ENCODE data around the gene CYSLTR2.

The CYSLTR2 gene

GRCh38 chr13:48630291-48630690 lies 23.4 kb upstream of the CYSLTR2 start:
- H3K4me3 ChIP-seq (ENCODE audit: insufficient read depth, low read depth, low read length): no peak overlapping the region
- no peaks in the 10 kb centered on the region for H3K36me3 ChIP-seq (ENCODE audit: control insufficient read depth, insufficient read depth, low read length)
- WGBS, 2 experiments: 94 to 100% methylated on average over 1 of the region's 1 CpG
- H3K4me1 ChIP-seq (ENCODE audit: control insufficient read depth, insufficient read depth, low read length): no peaks in the 10 kb centered on the region
- H3K9me3 ChIP-seq (ENCODE audit: control insufficient read depth, low read length): no peaks in the 10 kb centered on the region
- H3K27ac ChIP-seq (ENCODE audit: insufficient read depth, low read depth, low read length, poor library complexity, severe bottlenecking): no peak overlapping the region
- H3K27me3 ChIP-seq (ENCODE audit: control insufficient read depth, insufficient read depth, low read length, poor library complexity, severe bottlenecking): no peaks in the 10 kb centered on the region

- Histone ChIP-seq H3K27me3 (ENCODE audit: control insufficient read depth, insufficient read depth, low read length, poor library complexity, severe bottlenecking) (no peaks in the 10 kb centered on the region), H3K4me1 (ENCODE audit: control insufficient read depth, insufficient read depth, low read length) (no peaks in the 10 kb centered on the region), H3K4me3 (ENCODE audit: insufficient read depth, low read depth, low read length) (no peak overlapping the region), H3K27ac (ENCODE audit: insufficient read depth, low read depth, low read length, poor library complexity, severe bottlenecking) (no peak overlapping the region), H3K9me3 (ENCODE audit: control insufficient read depth, low read length) (no peaks in the 10 kb centered on the region), H3K36me3 (ENCODE audit: control insufficient read depth, insufficient read depth, low read length) (no peaks in the 10 kb centered on the region)
- WGBS, 2 experiments: 91 to 94% methylated on average over 4 of the region's 4 CpGs
Measured at GRCh38 chr13:48630773-48631172, 23.0 kb upstream of the CYSLTR2 start.

- no peak overlapping the region for H3K27ac ChIP-seq (ENCODE audit: insufficient read depth, low read depth, low read length, poor library complexity, severe bottlenecking)
- 75 to 93% methylated on average over 1 of the region's 1 CpG for WGBS, 2 experiments
- H3K4me1 ChIP-seq (ENCODE audit: control insufficient read depth, insufficient read depth, low read length): no peaks in the 10 kb centered on the region
- H3K36me3 ChIP-seq (ENCODE audit: control insufficient read depth, insufficient read depth, low read length): no peaks in the 10 kb centered on the region
- H3K27me3 ChIP-seq (ENCODE audit: control insufficient read depth, insufficient read depth, low read length, poor library complexity, severe bottlenecking): no peaks in the 10 kb centered on the region
- H3K4me3 ChIP-seq (ENCODE audit: insufficient read depth, low read depth, low read length): no peak overlapping the region
- H3K9me3 ChIP-seq (ENCODE audit: control insufficient read depth, low read length): no peaks in the 10 kb centered on the region
Measured at GRCh38 chr13:48631441-48631840, 22.3 kb upstream of the CYSLTR2 start.

DNA sequence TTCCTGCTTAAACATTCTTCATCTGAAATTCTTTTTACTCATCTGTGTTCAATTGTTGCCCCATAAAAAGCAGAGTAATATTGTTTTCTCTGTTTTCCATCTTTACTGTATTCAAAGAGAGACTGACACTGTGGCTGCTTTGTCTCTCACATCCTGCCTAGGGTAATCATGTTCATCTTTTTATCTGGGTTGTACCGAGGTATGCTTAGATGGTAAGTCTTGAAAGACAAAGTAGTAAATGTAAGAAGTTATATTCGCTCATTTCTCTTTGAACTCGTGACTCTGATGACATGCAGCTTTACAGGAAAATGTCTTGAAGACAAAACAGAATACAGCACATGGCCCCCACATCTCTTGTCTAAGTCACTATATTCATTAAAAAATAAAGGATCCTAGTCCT lies 20.0 kb upstream of the CYSLTR2 start:
- no peak overlapping the region for H3K4me3 ChIP-seq (ENCODE audit: insufficient read depth, low read depth, low read length)
- no peak overlapping the region for H3K27ac ChIP-seq (ENCODE audit: insufficient read depth, low read depth, low read length, poor library complexity, severe bottlenecking)
- H3K27me3 ChIP-seq (ENCODE audit: control insufficient read depth, insufficient read depth, low read length, poor library complexity, severe bottlenecking): no peaks in the 10 kb centered on the region
- H3K9me3 ChIP-seq (ENCODE audit: control insufficient read depth, low read length): no peaks in the 10 kb centered on the region
- no peaks in the 10 kb centered on the region for H3K4me1 ChIP-seq (ENCODE audit: control insufficient read depth, insufficient read depth, low read length)
- 93 to 95% methylated on average over 3 of the region's 3 CpGs for WGBS, 2 experiments
- no peaks in the 10 kb centered on the region for H3K36me3 ChIP-seq (ENCODE audit: control insufficient read depth, insufficient read depth, low read length)

DNA sequence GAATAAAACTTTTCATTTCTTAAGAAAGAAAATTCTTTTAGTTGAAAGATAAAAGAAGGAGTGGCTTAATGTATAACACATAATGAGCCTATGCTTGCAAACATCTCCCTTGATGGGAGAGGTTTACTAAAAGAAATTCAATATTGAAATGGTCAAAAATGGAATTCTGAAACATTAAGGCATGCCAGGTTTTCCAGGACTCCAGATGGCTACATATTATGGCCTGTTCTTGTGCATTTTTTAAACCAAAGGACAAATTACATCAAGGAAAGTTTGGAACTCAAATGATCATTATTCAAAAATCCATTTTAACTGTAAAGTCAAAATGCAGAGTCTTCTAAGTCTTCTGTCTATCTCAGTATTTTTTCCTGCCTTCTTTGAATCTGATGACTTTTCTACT lies 19.1 kb upstream of the CYSLTR2 start:
- Histone ChIP-seq H3K4me3 (ENCODE audit: insufficient read depth, low read depth, low read length) (no peak overlapping the region), H3K36me3 (ENCODE audit: control insufficient read depth, insufficient read depth, low read length) (no peaks in the 10 kb centered on the region), H3K27ac (ENCODE audit: insufficient read depth, low read depth, low read length, poor library complexity, severe bottlenecking) (no peak overlapping the region), H3K27me3 (ENCODE audit: control insufficient read depth, insufficient read depth, low read length, poor library complexity, severe bottlenecking) (no peaks in the 10 kb centered on the region), H3K9me3 (ENCODE audit: control insufficient read depth, low read length) (no peaks in the 10 kb centered on the region), H3K4me1 (ENCODE audit: control insufficient read depth, insufficient read depth, low read length) (no peaks in the 10 kb centered on the region)

DNA sequence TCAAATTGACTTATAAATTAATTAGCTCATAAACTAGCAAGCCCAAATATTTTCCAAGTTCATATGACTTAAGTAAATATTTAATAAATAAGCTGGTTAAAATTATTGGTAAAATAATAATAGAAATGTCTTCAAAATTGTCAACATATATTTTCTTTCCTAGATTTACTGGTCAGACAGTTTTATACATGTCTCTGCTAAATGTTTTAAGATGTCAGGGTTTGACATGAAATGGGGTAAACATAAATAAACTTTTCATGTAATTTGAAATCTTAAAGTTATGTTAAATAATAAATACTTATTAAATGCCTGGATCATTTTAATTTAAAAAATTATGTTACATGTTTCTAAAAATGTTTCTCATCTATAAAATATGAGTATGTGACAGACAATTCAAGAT lies 18.3 kb upstream of the CYSLTR2 start:
- Histone ChIP-seq H3K4me3 (ENCODE audit: insufficient read depth, low read depth, low read length) (no peak overlapping the region), H3K27ac (ENCODE audit: insufficient read depth, low read depth, low read length, poor library complexity, severe bottlenecking) (no peak overlapping the region), H3K27me3 (ENCODE audit: control insufficient read depth, insufficient read depth, low read length, poor library complexity, severe bottlenecking) (no peaks in the 10 kb centered on the region), H3K4me1 (ENCODE audit: control insufficient read depth, insufficient read depth, low read length) (no peaks in the 10 kb centered on the region), H3K9me3 (ENCODE audit: control insufficient read depth, low read length) (no peaks in the 10 kb centered on the region), H3K36me3 (ENCODE audit: control insufficient read depth, insufficient read depth, low read length) (no peaks in the 10 kb centered on the region)

DNA sequence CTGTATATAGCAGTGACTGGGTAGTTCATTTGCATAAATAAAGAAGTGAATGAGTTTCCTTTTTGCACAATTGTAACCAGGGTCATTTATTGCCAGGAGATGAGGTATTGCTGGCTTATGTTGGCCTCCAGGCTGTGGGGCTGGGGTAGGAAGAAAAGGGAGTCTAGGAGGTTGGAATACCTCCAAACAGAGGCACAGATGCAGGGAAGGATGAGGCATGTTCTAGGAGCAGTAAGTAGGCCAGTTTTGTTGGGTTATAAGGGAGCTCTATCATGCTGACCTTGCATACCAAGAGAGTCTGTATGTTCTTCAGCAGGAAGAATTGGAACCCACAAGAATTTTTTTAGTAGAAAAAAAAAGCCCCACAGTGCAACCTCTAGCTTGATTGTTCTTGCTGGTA lies 17.2 kb upstream of the CYSLTR2 start:
- H3K27ac ChIP-seq (ENCODE audit: insufficient read depth, low read depth, low read length, poor library complexity, severe bottlenecking): no peak overlapping the region
- H3K9me3 ChIP-seq (ENCODE audit: control insufficient read depth, low read length): no peaks in the 10 kb centered on the region
- H3K4me1 ChIP-seq (ENCODE audit: control insufficient read depth, insufficient read depth, low read length): no peaks in the 10 kb centered on the region
- no peaks in the 10 kb centered on the region for H3K36me3 ChIP-seq (ENCODE audit: control insufficient read depth, insufficient read depth, low read length)
- no peak overlapping the region for H3K4me3 ChIP-seq (ENCODE audit: insufficient read depth, low read depth, low read length)
- no peaks in the 10 kb centered on the region for H3K27me3 ChIP-seq (ENCODE audit: control insufficient read depth, insufficient read depth, low read length, poor library complexity, severe bottlenecking)

DNA sequence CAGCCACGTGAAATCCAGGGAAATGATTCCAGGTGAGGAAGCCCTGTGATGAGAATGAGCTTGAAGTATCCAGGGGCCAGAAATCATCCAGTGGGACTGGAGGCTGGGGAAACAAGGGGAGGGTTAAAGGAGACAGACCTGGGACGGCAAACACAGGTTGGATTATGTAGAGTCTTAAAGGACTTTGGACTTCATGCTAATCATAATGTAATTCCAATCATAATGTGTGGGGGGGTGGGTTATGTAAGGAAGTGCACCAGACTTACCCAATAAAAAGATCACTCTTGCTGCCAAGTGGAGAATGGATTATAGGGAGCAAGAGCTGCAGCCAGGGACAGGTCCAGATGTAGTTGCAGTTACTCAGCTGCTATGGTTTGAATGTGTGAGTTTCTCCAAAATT lies 16.1 kb upstream of the CYSLTR2 start:
- Histone ChIP-seq H3K4me3 (ENCODE audit: insufficient read depth, low read depth, low read length) (no peak overlapping the region), H3K27me3 (ENCODE audit: control insufficient read depth, insufficient read depth, low read length, poor library complexity, severe bottlenecking) (no peaks in the 10 kb centered on the region), H3K9me3 (ENCODE audit: control insufficient read depth, low read length) (no peaks in the 10 kb centered on the region), H3K4me1 (ENCODE audit: control insufficient read depth, insufficient read depth, low read length) (no peaks in the 10 kb centered on the region), H3K27ac (ENCODE audit: insufficient read depth, low read depth, low read length, poor library complexity, severe bottlenecking) (no peak overlapping the region), H3K36me3 (ENCODE audit: control insufficient read depth, insufficient read depth, low read length) (no peaks in the 10 kb centered on the region)
- 69 to 71% methylated on average over 2 of the region's 2 CpGs for WGBS, 2 experiments

- Histone ChIP-seq H3K9me3 (ENCODE audit: control insufficient read depth, low read length) (no peaks in the 10 kb centered on the region), H3K27me3 (ENCODE audit: control insufficient read depth, insufficient read depth, low read length, poor library complexity, severe bottlenecking) (no peaks in the 10 kb centered on the region), H3K27ac (ENCODE audit: insufficient read depth, low read depth, low read length, poor library complexity, severe bottlenecking) (no peak overlapping the region), H3K4me1 (ENCODE audit: control insufficient read depth, insufficient read depth, low read length) (no peaks in the 10 kb centered on the region), H3K36me3 (ENCODE audit: control insufficient read depth, insufficient read depth, low read length) (no peaks in the 10 kb centered on the region), H3K4me3 (ENCODE audit: insufficient read depth, low read depth, low read length) (no peak overlapping the region)
- WGBS, 2 experiments: 94 to 96% methylated on average over 7 of the region's 7 CpGs
Measured at GRCh38 chr13:48640767-48641166, 13.0 kb upstream of the CYSLTR2 start.

DNA sequence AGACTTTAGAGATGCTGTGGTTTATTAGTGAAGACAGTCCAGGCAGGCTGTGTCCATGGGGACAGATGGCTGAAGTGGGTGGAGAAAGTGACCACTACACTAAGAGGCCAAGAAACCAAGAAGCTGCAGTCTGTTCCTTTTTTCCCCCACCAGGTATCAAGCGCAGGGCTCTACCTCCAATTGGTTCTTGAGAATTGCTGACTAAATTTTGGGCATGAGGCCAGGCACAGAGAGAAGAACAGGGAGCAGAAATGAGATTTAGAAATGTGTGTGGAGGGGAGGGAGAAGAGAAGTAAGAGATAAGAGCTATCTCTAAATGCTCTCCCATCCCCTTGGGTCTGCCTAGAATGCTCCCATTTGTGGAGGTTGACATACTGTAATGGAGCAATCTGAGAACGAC lies 12.3 kb upstream of the CYSLTR2 start:
- Histone ChIP-seq H3K27me3 (ENCODE audit: control insufficient read depth, insufficient read depth, low read length, poor library complexity, severe bottlenecking) (no peaks in the 10 kb centered on the region), H3K4me3 (ENCODE audit: insufficient read depth, low read depth, low read length) (no peak overlapping the region), H3K27ac (ENCODE audit: insufficient read depth, low read depth, low read length, poor library complexity, severe bottlenecking) (no peak overlapping the region), H3K9me3 (ENCODE audit: control insufficient read depth, low read length) (no peaks in the 10 kb centered on the region), H3K4me1 (ENCODE audit: control insufficient read depth, insufficient read depth, low read length) (no peaks in the 10 kb centered on the region), H3K36me3 (ENCODE audit: control insufficient read depth, insufficient read depth, low read length) (no peaks in the 10 kb centered on the region)
- 91 to 92% methylated on average over 2 of the region's 2 CpGs for WGBS, 2 experiments

- no peaks in the 10 kb centered on the region for H3K27me3 ChIP-seq (ENCODE audit: control insufficient read depth, insufficient read depth, low read length, poor library complexity, severe bottlenecking)
- H3K4me3 ChIP-seq (ENCODE audit: insufficient read depth, low read depth, low read length): no peak overlapping the region
- no peaks in the 10 kb centered on the region for H3K9me3 ChIP-seq (ENCODE audit: control insufficient read depth, low read length)
- H3K36me3 ChIP-seq (ENCODE audit: control insufficient read depth, insufficient read depth, low read length): no peaks in the 10 kb centered on the region
- H3K27ac ChIP-seq (ENCODE audit: insufficient read depth, low read depth, low read length, poor library complexity, severe bottlenecking): no peak overlapping the region
- no peaks in the 10 kb centered on the region for H3K4me1 ChIP-seq (ENCODE audit: control insufficient read depth, insufficient read depth, low read length)
- WGBS, 2 experiments: 87 to 95% methylated on average over 6 of the region's 6 CpGs
Measured at GRCh38 chr13:48642061-48642460, 11.7 kb upstream of the CYSLTR2 start.

All from ectodermal cell (in vitro differentiated cells).